ENCODE results near the gene PRKCA. TPM values are rescaled to one million over a fixed set of nuclear protein-coding genes. Genes with fewer than 3 reads are reported as not detected.

The PRKCA gene
- total RNA-seq, 1 donor from 2014 or later, result 2.2 TPM

GRCh38 chr17:66667090-66667489 is 364.7 kb downstream of the PRKCA start:
- DNase-seq, result no peak
- Mint-ChIP-seq H3K4me1 (no peaks in the 10 kb centered on the region), H3K27ac (no peak overlapping the region), H3K27me3 (peaks cover 10% of the 10 kb centered on the region), H3K9me3 (peaks cover 3% of the 10 kb centered on the region), H3K36me3 (ENCODE audit: low read depth) (no peaks in the 10 kb centered on the region), H3K4me3 (no peak overlapping the region)
- POLR2A ChIA-PET, result no interaction called here
- CTCF ChIA-PET, result no interaction called here
- ATAC-seq (ENCODE audit: low read depth), result no peak
- no peak for TF ChIP-seq CTCF (IDR thresholded peaks at IDR 0.05)
- intact Hi-C loops (cut with micrococcal nuclease), result no loop called here

- ChIA-PET CTCF (no interaction called here), POLR2A (no interaction called here)
- intact Hi-C loops (cut with micrococcal nuclease), result no loop called here
- no peak for TF ChIP-seq CTCF (IDR thresholded peaks at IDR 0.05)
- ATAC-seq (ENCODE audit: low read depth), result no peak
- Mint-ChIP-seq H3K9me3 (peaks cover 3% of the 10 kb centered on the region), H3K4me1 (no peaks in the 10 kb centered on the region), H3K27me3 (peaks cover 10% of the 10 kb centered on the region), H3K36me3 (ENCODE audit: low read depth) (no peaks in the 10 kb centered on the region), H3K4me3 (no peak overlapping the region), H3K27ac (no peak overlapping the region)
- DNase-seq, result no peak
Observed at GRCh38 chr17:66667491-66668030, 365.1 kb downstream of the PRKCA start.

- Mint-ChIP-seq H3K4me3 (no peak overlapping the region), H3K27ac (no peak overlapping the region), H3K9me3 (peaks cover 3% of the 10 kb centered on the region), H3K27me3 (peaks cover 10% of the 10 kb centered on the region), H3K36me3 (ENCODE audit: low read depth) (no peaks in the 10 kb centered on the region), H3K4me1 (peaks cover 7% of the 10 kb centered on the region)
- DNase-seq (no peak), ATAC-seq (ENCODE audit: low read depth) (no peak)
- CTCF ChIA-PET, result no interaction called here
- intact Hi-C loops (cut with micrococcal nuclease), result no loop called here
- POLR2A ChIA-PET, result no interaction called here
- no peak for TF ChIP-seq CTCF (IDR thresholded peaks at IDR 0.05)
Observed at GRCh38 chr17:66670206-66670605, 367.8 kb downstream of the PRKCA start.

GRCh38 chr17:66671156-66671555 is 368.7 kb downstream of the PRKCA start:
- Mint-ChIP-seq H3K4me1 (peaks cover 7% of the 10 kb centered on the region), H3K36me3 (ENCODE audit: low read depth) (no peaks in the 10 kb centered on the region), H3K9me3 (peaks cover 3% of the 10 kb centered on the region), H3K4me3 (no peak overlapping the region), H3K27me3 (peaks cover 10% of the 10 kb centered on the region), H3K27ac (no peak overlapping the region)
- DNase-seq (no peak), ATAC-seq (ENCODE audit: low read depth) (no peak)
- CTCF ChIA-PET, result no interaction called here
- POLR2A ChIA-PET, result no interaction called here
- TF ChIP-seq CTCF (IDR thresholded peaks at IDR 0.05), result no peak
- intact Hi-C loops (cut with micrococcal nuclease), result no loop called here

- ChIA-PET CTCF (no interaction called here), POLR2A (no interaction called here)
- Mint-ChIP-seq H3K4me3 (no peak overlapping the region), H3K27ac (no peak overlapping the region), H3K27me3 (peaks cover 2% of the 10 kb centered on the region), H3K36me3 (ENCODE audit: low read depth) (no peaks in the 10 kb centered on the region), H3K4me1 (peaks cover 7% of the 10 kb centered on the region), H3K9me3 (peaks cover 6% of the 10 kb centered on the region)
- no peak for TF ChIP-seq CTCF (IDR thresholded peaks at IDR 0.05)
- intact Hi-C loops (cut with micrococcal nuclease), result no loop called here
- DNase-seq (no peak), ATAC-seq (ENCODE audit: low read depth) (no peak)
Observed at GRCh38 chr17:66673668-66674276, 371.4 kb downstream of the PRKCA start.
